SH-SY5Y (cell line): ENCODE data around the gene MTCL1.

Experiments
- GATA2 ChIP-seq: IDR thresholded peaks from 2 replicates; pipeline ENCODE4 v1.6.1; 2011; ENCODE audit warnings: mild to moderate bottlenecking, low read depth, low read length
- GATA3 ChIP-seq: IDR thresholded peaks from 2 replicates; pipeline ENCODE4 v1.6.1; 2011; ENCODE audit warnings: low read depth, mild to moderate bottlenecking, low read length, moderate library complexity

GRCh38 chr18:8752329-8752728 lies 47.0 kb downstream of the MTCL1 start:
- TF ChIP-seq GATA2, result no peak
- TF ChIP-seq GATA3, result no peak
